GM18873 (cell line): Measurements from ENCODE around the gene ATXN1.
A peak's percentile ranks its signal among the peaks of the same experiment; 100 is the strongest.

Experiments used
- ATAC-seq: cut with Tn5 transposase; IDR thresholded peaks from one replicate; pipeline ENCODE4 v1.9.1; 2021; ENCODE audit warnings: mild to moderate bottlenecking, moderate library complexity, moderate number of reproducible peaks; ENCODE audit not compliant: unreplicated experiment, low FRiP score

The ATXN1 gene

DNA sequence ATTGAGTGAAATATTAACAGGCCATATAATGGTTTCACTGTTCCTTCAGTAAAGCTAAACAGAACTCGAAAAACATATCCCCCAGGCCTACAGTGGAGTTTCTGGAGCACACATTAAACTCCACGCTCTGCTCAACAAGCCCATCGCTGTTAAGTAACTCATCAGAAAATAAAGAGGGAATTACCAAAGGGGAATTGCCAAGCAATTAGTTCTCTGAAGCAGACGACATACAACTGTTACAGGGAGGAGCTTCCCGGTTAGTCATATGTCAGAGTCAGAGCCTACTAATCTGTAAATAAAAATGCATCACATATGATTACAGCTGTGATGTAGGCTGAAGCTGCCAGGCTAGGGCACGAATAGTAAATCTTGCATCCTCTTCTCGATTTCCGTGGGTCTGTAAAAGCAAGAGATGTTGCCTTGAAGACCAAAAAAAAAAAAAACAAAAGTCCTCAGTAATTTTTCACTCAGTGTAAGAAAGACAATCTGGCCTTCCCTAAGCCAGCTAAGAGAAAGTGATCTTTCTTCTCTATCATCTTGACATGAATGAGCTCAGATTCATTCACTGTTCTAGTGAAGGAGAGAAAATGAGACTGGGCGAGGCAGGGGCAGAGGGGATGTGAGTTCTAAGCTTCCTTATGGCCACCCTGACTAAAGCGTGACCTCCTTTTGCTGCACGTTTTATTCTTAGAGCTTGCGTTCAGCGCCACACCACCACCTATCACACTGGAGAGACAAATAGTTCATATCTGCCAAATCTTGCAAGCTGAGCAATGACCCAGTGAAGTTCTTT is 13.8 kb downstream of the ATXN1 start:
- ATAC-seq: no peak

- no peak for ATAC-seq
Measured at GRCh38 chr6:16746812-16747211, 14.4 kb downstream of the ATXN1 start.

GRCh38 chr6:16746401-16746800 is 14.9 kb downstream of the ATXN1 start:
- ATAC-seq: no peak

DNA sequence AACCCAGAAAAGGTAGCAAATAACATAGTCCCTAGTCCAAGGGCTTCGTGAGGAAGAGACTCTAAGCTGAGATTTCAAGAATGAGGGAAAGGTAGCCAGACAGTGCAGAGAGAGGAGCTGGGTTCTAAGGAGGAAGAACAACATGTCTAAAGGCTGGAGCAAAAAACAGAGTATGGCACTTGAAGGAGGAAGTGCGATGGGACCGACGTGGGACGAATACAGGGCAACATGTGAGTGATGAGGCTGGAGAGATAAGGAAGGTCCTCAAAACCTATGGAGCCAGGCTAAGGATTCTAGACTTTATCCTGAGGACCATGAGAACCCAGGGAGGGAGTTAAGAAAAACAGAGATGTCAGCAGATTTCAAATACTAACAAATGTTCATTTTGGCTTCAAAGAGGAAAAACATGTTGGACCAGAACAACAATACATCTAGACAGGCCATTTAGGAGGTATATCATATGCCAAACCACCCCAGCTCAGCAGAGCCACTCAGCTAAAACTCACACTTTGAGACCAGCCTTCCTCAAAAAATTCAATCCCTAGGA is 17.5 kb downstream of the ATXN1 start:
- no peak for ATAC-seq

GRCh38 chr6:16742116-16742515 is 19.1 kb downstream of the ATXN1 start:
- ATAC-seq: no peak

- no peak for ATAC-seq
Measured at GRCh38 chr6:16741112-16742016, 19.9 kb downstream of the ATXN1 start.

- ATAC-seq: no peak
Measured at GRCh38 chr6:16740097-16740496, 21.2 kb downstream of the ATXN1 start.

DNA sequence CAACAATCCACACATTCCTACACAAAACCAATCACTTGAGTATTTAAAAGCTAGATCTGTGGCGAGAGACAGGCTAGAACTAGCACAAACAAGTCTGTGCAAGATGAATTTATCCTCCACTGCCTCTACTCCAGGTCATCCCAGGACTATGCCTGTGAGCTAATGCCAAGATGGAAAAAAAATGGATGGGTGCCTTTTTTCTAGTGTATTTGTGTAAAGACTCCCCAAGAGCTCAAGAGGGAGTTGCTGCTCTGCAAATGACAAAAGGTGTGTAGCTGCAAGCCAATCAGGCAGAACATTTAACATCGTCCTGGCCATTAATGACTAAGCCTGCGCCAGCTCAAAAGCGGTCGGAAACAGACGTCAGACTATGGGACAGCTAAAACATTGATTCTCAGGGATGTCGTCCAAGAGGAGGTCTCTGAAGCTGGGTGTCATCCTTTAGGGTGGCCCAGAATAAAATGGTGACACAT is 21.9 kb downstream of the ATXN1 start:
- ATAC-seq: no peak

GRCh38 chr6:16737925-16738324 is 23.3 kb downstream of the ATXN1 start:
- ATAC-seq: no peak

GRCh38 chr6:16736856-16737775 is 24.1 kb downstream of the ATXN1 start:
- ATAC-seq: no peak

DNA sequence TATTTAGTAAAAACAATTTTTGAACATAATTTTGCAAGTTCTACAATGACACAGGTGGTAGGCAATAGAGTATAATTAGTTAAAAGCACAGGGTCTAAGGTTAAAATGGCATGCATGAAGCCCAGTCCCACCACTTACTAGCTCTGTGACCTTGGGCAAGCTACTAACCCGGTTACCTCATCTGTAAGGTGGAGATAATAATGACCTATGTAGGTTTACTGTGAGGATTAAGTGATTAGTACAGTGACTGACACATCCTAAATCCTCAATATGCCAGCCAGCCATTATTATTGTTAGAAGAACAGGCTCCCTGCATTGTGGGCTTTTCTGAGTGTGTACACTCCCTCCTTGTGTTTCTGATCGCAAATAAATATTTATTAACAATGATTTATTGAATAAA is 26.2 kb downstream of the ATXN1 start:
- ATAC-seq: no peak

DNA sequence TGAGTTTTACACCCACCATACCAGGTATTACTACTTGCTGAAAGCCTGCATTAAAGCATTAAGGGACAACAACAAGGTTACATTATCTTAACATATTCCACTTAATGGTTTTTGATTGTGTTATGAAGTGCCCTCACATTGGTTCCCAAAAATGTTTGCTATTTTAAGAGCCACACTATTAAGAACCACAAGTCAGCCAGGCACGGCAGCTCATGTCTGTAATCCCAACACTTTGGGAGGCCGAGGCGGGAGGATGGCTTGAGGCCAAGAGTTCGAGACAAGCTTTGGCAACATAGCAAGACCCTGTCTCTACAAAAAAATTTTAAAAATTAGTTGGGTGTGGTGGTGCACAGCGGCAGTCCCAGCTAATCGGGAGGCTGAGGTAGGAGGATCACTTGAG is 28.2 kb downstream of the ATXN1 start:
- ATAC-seq: no peak

- ATAC-seq: peak; percentile 94
Measured at GRCh38 chr6:16731478-16732051, 29.7 kb downstream of the ATXN1 start.

DNA sequence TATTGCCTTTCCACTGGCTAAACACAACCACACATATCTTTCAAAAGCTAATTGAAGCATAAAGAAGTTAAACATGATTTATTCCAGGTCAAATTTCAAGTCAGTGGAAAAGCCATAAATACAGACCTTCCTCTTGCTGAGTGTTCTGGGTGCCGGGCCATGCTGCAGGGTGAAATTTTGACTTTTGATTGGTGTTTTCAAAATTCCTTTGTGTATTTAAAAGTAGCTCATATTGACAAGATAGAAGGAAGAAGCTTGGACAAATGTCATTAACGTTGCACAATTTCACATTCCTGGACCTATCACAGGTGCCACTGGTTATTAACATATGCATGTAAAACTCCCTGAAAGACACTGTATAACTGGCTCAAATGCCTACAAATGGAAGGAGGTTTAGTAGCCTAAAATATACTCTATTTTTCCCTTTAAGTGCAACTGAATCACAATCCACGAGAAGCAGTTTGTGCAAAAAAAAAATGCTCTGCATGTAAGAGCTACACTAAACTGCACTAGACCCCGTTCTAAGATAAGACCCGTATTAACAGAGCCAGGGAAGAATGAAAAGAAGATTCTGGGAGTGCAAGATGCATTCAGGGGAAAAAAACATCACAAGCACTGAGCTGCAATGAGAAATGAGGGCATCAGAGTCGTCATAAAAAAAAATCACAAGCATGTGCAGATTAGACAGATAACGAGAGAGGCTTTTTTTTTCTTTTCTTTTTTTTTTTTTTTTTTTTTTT is 30.4 kb downstream of the ATXN1 start:
- ATAC-seq: no peak

- no peak for ATAC-seq
Measured at GRCh38 chr6:16729744-16730143, 31.5 kb downstream of the ATXN1 start.

GRCh38 chr6:16729183-16729691 is 32.0 kb downstream of the ATXN1 start:
- ATAC-seq: no peak

- ATAC-seq: no peak
Measured at GRCh38 chr6:16728513-16729182, 32.6 kb downstream of the ATXN1 start.

GRCh38 chr6:16727996-16728395 is 33.3 kb downstream of the ATXN1 start:
- no peak for ATAC-seq
